GM18909 (cell line): Measurements from ENCODE around the gene PPP2R3A.
"Not testable (repeated sequence)": the region's sequence is repeated elsewhere in the genome, so short reads cannot be mapped to it uniquely, and the experiment has no call there.

Experiments
- ATAC-seq: cut with Tn5 transposase; IDR thresholded peaks from one replicate; pipeline ENCODE4 v1.9.1; 2021; ENCODE audit warnings: mild to moderate bottlenecking; ENCODE audit not compliant: unreplicated experiment, poor library complexity

The PPP2R3A gene

GRCh38 chr3:136141291-136141785 lies 175.8 kb downstream of the PPP2R3A start:
- no peak for ATAC-seq

- no peak for ATAC-seq
These were observed 176.4 kb downstream of the PPP2R3A start for GRCh38 chr3:136141891-136142290.

GRCh38 chr3:136142592-136142991 lies 177.1 kb downstream of the PPP2R3A start:
- no peak for ATAC-seq

DNA sequence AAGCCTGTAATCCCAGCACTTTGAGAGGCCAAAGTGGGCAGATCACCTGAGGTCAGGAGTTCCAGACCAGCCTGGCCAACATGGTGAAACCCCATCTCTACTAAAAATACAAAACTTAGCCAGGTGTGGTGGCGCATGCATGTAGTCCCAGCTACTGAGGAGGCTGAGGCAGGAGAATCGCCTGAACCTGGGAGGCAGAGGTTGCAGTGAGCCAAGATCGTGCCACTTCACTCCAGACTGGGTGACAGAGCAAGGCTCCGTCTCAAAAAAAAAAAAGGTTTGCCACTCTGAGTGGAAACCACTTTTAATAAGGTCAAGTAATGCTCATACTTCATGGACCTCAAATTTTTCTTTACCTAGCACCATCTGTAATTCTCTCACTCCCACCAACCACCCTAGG lies 178.9 kb downstream of the PPP2R3A start:
- not testable (repeated sequence) for ATAC-seq

GRCh38 chr3:136146981-136147729 lies 181.6 kb downstream of the PPP2R3A start:
- ATAC-seq, result no peak

GRCh38 chr3:136149667-136150066 lies 184.1 kb downstream of the PPP2R3A start:
- no peak for ATAC-seq

DNA sequence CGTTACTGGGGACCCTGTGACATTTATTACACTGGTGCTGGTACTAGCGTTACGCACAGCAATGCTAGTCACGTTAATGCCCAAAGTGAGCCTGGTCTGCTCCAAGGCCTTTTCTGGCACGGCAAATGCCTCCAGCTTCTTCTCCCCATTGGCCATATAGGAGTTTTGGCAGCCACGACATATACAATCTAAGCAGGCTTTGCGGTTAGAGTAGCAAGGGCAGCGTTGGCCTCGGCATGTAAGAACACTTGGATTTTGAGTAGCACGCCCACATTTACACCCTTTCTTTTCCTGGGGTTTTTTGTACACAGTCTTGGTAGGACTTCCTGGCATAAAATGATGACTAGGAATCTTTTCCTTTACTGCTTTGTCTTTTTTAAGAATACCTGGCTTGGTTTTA lies 185.7 kb downstream of the PPP2R3A start:
- no peak for ATAC-seq

DNA sequence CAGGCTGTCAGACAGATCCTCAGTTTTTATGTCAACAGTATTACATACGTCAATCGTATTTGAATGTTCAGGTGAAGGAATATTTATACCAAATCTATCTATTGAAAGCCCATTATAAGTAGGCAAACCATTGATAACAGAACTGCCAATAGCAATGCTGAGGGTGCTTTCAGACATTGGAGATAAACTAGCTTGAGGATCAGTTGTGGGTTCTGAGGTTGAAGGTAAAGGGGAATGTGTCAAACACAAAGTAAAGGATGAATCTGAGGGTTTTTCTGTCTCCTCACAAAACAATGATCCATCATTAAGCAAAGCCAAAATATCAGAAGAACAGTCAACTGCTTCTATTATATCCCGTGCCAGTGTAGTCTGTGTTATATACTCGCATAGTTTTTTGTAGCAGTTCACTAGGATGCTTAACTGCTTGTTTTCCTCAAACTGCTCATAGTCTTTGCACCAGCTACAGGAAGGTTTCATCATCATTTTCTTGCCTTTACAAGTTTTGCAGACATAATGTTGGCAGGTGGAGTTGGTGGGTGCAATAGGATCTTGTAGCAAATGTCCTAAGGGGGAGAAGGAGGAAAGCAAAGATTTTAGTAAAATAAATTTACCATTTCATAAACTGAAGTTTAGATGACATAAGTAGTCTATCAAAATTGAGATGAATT lies 186.8 kb downstream of the PPP2R3A start:
- no peak for ATAC-seq

DNA sequence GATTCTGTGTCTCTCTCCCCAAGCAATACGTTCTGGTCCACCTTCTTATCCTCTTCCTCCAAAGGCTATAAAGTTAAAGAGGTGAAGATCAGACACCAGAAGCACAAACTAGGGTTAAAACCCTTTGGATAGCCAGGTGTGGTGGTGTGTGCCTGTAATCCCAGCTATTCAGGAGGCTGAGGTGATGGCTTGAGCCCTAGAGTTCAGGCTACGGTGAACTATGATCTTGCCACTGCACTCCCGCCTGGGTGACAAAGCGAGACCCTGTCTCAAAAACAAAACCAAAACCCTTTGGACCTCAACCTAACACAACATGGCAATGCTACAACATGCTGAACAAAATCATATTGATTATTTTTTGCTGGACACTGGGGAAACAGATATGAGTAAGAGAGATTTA lies 187.4 kb downstream of the PPP2R3A start:
- ATAC-seq, result no peak

- ATAC-seq, result no peak
These were observed 196.0 kb downstream of the PPP2R3A start for GRCh38 chr3:136161516-136161915.

- no peak for ATAC-seq
These were observed 196.8 kb downstream of the PPP2R3A start for GRCh38 chr3:136162322-136162721.

- not testable (repeated sequence) for ATAC-seq
These were observed 198.1 kb downstream of the PPP2R3A start for GRCh38 chr3:136163607-136164006.

DNA sequence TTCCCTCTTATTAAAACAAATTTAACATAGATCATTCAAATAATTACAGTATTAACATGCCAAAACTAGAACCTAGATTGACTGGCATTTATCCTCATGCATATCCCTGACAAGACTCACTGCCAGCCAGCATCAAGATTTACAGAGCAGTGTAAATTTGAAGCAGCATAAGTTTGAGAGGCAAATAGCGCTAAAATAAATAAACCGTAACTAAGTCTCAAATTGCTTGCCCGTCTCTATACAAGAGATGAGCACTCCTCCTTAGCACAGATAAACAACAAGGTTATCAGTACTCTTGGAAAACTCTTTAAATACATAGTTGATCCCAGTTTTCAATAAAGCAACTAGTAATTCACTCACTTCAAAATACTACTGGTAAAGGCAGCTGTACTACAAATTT lies 201.0 kb downstream of the PPP2R3A start:
- ATAC-seq, result no peak

GRCh38 chr3:136168236-136168635 lies 202.7 kb downstream of the PPP2R3A start:
- not testable (repeated sequence) for ATAC-seq

GRCh38 chr3:136171097-136171542 lies 205.6 kb downstream of the PPP2R3A start:
- no peak for ATAC-seq

GRCh38 chr3:136173939-136174490 lies 208.5 kb downstream of the PPP2R3A start:
- ATAC-seq, result no peak

DNA sequence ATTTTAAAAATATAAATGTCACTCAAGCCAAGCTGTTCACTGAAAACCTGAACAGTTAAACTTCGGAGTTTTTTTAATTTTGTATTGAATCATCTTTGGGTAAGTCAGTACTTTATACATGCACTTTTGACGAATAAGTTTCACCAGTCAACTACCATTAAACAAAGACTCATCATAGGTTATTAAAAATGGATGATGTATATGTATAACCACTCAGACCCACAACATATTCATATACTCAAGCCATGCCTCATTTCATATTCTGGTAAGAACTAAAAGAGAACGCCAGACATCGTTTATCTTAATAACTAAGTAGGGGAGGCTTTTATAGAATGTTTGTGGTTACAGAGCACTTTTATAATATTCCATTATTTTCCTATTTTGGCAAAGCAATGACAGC lies 212.3 kb downstream of the PPP2R3A start:
- no peak for ATAC-seq

DNA sequence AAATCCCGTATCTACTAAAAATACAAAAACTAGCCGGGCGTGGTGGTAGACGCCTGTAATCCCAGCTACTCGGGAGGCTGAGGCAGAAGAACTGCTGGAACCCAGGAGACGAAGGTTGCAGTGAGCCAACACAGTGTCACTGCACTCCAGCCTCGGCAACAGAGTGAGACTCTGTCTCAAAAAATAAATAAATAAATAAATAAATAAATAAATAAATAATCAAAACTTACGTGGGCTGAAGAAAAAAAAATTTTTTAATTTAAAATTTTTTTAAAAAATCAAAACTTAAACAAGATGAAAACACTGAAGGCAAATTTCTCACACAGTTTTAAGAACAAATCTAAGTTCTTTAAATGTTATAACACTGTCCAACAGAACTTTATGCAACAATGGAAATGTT lies 216.2 kb downstream of the PPP2R3A start:
- ATAC-seq, result no peak

GRCh38 chr3:136184703-136185102 lies 219.2 kb downstream of the PPP2R3A start:
- ATAC-seq, result no peak

DNA sequence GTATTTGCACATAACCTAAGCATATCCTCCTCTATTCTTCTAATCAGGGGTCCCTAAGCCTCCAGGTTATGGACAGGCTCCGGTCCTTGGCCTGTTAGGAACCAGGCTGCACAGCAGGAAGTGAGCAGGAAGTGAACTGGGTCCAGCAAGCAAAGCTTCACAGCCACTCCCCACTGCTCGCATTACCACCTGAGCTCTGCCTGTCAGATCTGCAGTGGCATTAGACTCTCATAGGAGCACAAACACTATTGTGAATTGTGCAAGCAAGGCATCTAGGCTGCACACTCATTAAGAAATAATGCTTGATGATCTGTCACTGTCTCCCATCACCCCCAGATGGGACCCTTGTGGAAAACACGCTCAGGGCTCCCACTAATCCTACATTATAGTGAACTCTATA lies 220.8 kb downstream of the PPP2R3A start:
- no peak for ATAC-seq

GRCh38 chr3:136186846-136187245 lies 221.3 kb downstream of the PPP2R3A start:
- no peak for ATAC-seq
